Stimulated activated CD8-positive, alpha-beta memory T cell treated with anti-CD3 and anti-CD28 coated beads, Interleukin-7, amount 100 ng/mL, for 1 hour (primary cell): ENCODE results near the gene ESR1.

Experiments
- DNase-seq, 2 donors: peaks; one replicate each; pipeline ENCODE4 v3.0.0-alpha.2; 2020; ENCODE audit warnings: low read depth in 2 of 2

ESR1 gene

GRCh38 chr6:151807513-151808370 is at the start of gene ESR1:
Gene ESR1 (plus strand): TSS chr6:151807682. CDS start chr6:151807913, 231 bp downstream.
- DNase-seq: no peak

DNA sequence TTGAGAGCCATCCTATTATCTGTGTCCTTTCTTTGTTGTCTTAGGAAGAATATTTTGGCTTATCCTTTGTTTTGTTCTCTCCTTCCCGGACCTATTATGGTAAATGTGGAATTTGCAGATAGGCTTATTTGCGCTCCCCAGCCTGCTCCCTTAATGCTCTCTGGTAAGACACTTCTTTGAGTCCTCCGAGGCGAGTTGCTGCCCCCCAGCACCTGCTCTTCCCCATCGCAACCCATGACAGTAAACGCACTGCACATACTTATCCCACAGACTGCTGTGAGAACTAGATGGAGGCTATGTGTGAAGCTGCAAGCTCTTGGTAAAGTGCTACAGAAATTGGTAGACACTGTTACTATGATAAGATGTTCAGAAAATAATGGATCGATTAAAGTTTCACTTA is 47.0 kb upstream of the ESR1 start:
- DNase-seq: no peak

GRCh38 chr6:151761851-151762250 is 45.6 kb upstream of the ESR1 start:
- no peak for DNase-seq

DNA sequence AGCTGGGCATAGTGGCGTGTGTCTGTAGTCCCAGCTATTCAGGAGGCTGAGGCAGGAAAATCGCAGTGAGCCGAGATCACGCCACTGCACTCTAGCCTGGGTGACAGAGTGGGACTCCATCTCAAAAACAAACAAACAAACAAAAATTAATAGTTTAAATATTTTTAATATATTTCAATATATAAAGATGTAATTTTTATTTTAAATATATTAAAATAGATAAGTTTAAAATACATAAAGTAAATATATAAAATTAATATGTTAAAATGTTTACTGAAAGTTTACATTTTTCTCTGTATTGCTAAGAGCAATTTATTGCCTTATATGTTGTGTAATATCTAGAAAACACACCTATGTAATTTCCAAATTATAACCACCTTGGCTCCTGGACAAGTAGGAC is 44.7 kb upstream of the ESR1 start:
- DNase-seq: no peak

- DNase-seq: no peak
Measured at GRCh38 chr6:151763303-151763702, 44.2 kb upstream of the ESR1 start.

DNA sequence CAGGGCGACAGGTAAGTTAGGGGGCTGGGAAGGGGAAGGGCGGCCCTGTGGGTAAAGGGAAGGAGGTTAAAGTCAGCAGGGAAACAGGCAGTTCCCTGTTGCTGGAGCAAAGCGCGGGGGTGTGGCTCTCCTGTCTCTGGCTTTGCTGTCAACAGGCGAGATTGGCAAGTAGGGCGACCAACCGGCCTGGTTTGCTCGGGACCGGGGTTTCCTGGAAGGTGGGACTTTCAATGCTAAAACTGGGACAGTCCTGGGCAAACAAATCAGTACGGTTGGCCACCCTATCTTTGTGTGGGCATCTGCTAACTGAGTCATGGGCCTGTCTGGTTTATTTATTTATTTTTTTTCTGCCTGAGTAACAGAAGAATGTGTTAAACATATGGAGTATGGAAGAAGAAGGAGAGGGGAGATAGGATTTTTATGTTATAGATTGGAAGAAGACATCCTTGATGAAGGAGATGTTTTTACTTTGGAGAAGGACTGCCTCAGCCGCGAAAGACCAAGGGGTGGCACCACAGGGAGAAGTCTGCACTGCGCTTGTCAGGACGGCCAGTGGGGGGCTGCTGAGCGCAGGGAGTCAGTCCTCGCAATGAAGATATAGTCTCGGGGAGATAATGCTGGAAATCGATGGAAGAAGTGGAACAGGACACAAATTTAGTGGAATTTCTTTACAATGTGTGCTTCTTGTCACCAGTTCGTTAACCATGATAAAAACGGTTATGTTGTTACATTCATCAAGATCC is 43.4 kb upstream of the ESR1 start:
- DNase-seq: no peak

DNA sequence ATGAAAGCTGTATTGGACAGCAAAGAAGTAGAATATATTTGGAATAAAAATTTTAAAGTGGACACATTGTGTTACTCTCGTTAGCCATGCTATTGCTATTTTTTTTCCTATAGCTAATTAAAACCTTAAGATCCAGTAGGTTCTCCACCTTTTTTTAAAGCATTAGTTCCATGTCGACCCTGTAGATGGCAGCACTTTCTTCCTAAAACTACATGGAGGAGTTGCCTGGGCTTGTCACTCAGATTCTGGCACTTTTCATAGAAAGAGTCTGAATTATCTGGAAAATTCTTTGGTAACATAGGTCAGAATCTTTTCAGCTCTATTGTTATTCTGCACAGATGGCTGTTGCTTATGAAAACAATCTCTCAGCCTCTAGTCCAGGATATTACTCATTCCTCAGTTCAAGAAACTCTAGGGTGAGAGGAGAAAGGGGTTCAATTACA is 42.0 kb upstream of the ESR1 start:
- no peak for DNase-seq

DNA sequence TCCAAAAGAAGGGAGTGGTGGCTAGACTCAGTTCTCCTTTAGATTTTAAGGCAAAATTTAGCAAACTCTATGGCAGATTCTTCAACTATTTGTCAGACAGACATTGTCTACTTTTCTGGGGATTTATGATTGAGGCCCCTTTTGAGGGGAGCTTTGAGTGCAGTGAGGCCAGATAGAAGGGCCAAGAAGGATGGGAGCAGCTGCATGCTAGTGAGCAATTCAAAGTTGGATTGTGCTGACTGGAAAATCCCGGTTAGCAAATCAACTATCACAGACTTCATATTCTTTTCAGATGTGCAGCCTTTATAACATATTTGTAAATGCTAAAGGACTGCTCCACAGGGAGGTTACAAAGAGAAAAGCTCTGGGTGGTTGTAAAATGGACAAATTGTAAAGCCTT is 35.0 kb upstream of the ESR1 start:
- DNase-seq: no peak

GRCh38 chr6:151773382-151773781 is 34.1 kb upstream of the ESR1 start:
- no peak for DNase-seq

DNA sequence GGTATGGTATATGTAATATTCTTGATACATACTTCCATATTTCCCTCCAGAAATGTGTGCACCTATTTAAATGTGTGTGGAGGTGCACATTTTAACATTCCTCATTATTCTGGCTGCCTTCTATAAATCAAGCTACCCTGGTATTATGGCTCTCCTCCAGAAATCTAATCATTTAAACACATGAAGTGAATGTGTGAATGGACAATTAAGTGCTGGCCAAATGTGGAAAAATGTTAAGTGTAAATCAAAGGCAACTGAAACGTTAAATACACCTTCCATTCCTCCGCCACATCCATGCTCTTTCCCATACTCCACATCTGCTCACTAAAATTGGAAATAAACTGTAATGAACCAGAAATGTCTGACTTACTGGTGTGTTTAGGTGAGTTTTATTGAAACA is 24.9 kb upstream of the ESR1 start:
- no peak for DNase-seq

DNA sequence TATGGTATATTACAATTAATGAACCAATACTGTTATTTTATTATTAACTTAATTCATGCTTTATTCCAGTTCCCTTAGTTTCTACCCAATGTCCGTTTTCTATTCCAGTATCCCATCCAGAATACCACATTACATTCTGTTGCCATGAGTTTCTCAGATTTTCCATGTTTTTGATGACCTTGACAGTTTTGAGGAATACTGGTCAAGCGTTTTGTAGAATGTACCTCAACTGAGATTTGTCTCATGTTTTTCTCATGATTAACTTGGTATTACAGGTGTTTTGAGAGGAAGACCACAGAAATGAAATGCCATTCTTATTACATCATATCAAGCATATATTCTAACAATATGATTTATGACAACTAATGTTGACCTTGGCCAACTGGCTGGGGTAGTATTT is 23.8 kb upstream of the ESR1 start:
- DNase-seq: no peak

GRCh38 chr6:151784441-151785214 is 22.9 kb upstream of the ESR1 start:
- DNase-seq: no peak

DNA sequence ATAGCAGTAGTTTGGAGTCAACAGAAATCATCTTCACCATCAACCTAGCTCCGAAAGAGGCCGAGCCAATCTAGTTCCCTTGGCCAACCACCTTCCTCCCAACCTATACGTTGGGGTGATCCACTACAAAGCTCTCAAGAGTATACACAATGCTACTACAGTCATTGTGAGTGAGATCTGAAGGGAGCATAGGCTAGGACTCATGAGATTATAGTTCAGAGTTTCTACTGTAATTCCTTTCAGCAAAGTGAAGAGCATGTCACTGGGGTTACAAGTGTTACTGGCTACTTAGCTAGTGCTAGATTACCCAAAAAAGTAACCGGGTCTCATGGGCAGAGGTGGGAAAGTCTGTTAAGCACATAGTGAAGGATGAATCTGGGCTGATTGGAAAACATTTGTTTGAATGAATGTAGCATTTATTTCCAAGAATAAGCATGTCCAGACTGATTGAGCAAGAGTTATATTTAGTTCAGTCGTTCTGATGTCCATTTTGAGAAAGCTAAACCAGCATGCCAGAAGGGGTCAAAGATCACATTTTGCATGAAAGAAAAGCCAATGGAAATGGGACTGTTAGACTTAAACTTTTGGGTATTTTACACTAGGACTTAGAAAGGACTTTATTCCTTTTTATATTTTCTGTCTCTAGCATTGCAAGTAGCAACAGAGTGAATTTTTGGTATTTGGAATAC is 10.5 kb upstream of the ESR1 start:
- no peak for DNase-seq

- DNase-seq: no peak
Measured at GRCh38 chr6:151803743-151804142, 3.7 kb upstream of the ESR1 start.

DNA sequence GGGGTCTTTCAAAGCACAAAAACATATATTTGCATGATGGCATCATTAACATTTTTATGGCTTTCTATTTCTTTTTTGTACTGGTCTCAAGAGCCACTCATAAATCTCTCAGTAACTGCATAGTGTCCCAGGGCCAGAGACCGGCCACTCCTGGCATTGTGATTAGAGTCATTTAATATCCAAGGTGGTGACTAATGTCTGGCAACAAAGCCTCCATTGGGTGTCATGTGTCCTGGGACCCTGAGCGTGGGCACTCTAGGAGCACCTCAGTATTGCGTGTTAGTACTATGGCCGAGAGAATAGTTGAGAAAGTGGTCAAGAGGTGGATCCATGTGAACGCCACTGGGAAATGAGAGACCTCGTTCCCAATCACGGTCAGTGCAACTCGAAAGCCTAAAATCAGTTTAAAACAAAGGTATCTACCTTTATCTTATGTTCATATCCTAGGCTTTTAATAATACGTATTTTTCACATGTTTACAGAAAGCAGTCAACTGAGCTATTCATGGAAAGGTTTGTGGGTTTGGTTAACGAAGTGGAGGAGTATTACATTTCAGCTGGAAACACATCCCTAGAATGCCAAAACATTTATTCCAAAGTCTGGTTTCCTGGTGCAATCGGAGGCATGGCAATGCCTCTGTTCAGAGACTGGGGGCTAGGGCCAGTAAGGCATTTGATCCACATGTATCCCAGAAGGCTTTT is 2.7 kb upstream of the ESR1 start:
- DNase-seq: no peak

DNA sequence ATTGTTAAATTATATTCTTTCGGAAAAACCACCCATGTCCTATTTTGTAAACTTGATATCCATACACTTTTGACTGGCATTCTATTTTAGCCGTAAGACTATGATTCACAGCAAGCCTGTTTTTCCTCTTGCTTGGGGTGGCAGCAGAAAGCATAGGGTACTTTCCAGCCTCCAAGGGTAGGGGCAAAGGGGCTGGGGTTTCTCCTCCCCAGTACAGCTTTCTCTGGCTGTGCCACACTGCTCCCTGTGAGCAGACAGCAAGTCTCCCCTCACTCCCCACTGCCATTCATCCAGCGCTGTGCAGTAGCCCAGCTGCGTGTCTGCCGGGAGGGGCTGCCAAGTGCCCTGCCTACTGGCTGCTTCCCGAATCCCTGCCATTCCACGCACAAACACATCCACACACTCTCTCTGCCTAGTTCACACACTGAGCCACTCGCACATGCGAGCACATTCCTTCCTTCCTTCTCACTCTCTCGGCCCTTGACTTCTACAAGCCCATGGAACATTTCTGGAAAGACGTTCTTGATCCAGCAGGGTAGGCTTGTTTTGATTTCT is 2.1 kb upstream of the ESR1 start:
- no peak for DNase-seq

DNA sequence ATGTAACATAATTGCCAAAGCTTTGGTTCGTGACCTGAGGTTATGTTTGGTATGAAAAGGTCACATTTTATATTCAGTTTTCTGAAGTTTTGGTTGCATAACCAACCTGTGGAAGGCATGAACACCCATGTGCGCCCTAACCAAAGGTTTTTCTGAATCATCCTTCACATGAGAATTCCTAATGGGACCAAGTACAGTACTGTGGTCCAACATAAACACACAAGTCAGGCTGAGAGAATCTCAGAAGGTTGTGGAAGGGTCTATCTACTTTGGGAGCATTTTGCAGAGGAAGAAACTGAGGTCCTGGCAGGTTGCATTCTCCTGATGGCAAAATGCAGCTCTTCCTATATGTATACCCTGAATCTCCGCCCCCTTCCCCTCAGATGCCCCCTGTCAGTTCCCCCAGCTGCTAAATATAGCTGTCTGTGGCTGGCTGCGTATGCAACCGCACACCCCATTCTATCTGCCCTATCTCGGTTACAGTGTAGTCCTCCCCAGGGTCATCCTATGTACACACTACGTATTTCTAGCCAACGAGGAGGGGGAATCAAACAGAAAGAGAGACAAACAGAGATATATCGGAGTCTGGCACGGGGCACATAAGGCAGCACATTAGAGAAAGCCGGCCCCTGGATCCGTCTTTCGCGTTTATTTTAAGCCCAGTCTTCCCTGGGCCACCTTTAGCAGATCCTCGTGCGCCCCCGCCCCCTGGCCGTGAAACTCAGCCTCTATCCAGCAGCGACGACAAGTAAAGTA is 547 bp upstream of the ESR1 start:
- no peak for DNase-seq

DNA sequence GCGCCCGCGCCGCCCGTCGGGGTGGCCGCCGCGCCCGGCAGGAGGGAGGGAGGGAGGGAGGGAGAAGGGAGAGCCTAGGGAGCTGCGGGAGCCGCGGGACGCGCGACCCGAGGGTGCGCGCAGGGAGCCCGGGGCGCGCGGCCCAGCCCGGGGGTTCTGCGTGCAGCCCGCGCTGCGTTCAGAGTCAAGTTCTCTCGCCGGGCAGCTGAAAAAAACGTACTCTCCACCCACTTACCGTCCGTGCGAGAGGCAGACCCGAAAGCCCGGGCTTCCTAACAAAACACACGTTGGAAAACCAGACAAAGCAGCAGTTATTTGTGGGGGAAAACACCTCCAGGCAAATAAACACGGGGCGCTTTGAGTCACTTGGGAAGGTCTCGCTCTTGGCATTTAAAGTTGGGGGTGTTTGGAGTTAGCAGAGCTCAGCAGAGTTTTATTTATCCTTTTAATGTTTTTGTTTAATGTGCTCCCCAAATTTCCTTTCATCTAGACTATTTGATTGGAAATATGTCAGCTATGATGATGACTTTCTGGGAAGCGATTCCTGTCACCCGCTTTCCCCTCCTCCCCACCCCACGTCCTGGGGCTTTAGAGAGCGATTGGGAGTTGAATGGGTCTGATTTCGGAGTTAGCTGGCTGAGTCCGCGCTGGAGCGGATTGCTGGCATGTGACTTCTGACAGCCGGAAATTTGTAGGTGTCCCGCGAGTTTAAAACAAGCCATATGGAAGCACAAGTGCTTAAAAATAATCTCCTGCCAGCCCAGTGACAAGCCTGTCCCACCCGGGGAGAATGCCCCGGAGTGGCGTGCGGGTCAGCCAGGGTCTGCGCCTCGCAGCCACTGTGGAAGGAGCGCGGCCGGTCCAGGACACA is 1.1 kb downstream of the ESR1 start:
- no peak for DNase-seq

- no peak for DNase-seq
Measured at GRCh38 chr6:151811081-151811480, 3.6 kb downstream of the ESR1 start.
